Hepatocyte (in vitro differentiated cells): ENCODE results near the gene MIEF1. TPM values are rescaled to one million over a fixed set of nuclear protein-coding genes. Genes with fewer than 3 reads are reported as not detected.

Source experiments
- DNase-seq: peaks from one replicate; pipeline ENCODE4 v3.0.0-alpha.2; 2016; ENCODE audit warnings: low spot score
- H2AFZ ChIP-seq: fragments of 200-600 bp; sonication (generic); 2 replicates; pipeline ENCODE4 v1.6.0; 2016; ENCODE audit warnings: antibody characterized with exemption, mild to moderate bottlenecking
- H3K27ac ChIP-seq: fragments of 200-600 bp; sonication (generic); 2 replicates; pipeline ENCODE4 v1.5.1; 2016; ENCODE audit warnings: mild to moderate bottlenecking
- H3K27me3 ChIP-seq: fragments of 200-600 bp; sonication (generic); 2 replicates; pipeline ENCODE4 v1.6.1; 2016
- H3K36me3 ChIP-seq: fragments of 200-600 bp; sonication (generic); replicated peaks from 2 replicates; pipeline ENCODE4 v1.5.1; 2016; ENCODE audit warnings: low read depth; ENCODE audit not compliant: insufficient read depth
- H3K4me1 ChIP-seq: fragments of 200-600 bp; sonication (generic); 2 replicates; pipeline ENCODE4 v1.5.1; 2016; ENCODE audit warnings: mild to moderate bottlenecking, moderate library complexity; ENCODE audit not compliant: insufficient read depth
- H3K4me2 ChIP-seq: fragments of 200-600 bp; sonication (generic); 2 replicates; pipeline ENCODE4 v1.6.0; 2016
- H3K4me3 ChIP-seq: fragments of 200-600 bp; sonication (generic); 2 replicates; pipeline ENCODE4 v1.5.1; 2016; ENCODE audit warnings: mild to moderate bottlenecking
- H3K79me2 ChIP-seq: fragments of 200-600 bp; sonication (generic); 2 replicates; pipeline ENCODE4 v1.6.0; 2017; ENCODE audit warnings: mild to moderate bottlenecking
- H3K9me2 ChIP-seq: fragments of 200-600 bp; sonication (generic); replicated peaks from 2 replicates; pipeline ENCODE4 v1.6.0; 2017; ENCODE audit warnings: mild to moderate bottlenecking; ENCODE audit not compliant: insufficient read depth
- H3K9me3 ChIP-seq: fragments of 200-600 bp; sonication (generic); 2 replicates; pipeline ENCODE4 v1.5.1; 2016; ENCODE audit warnings: low read depth, mild to moderate bottlenecking
- H4K20me1 ChIP-seq: fragments of 200-600 bp; sonication (generic); 2 replicates; pipeline ENCODE4 v1.6.0; 2016; ENCODE audit warnings: mild to moderate bottlenecking; ENCODE audit not compliant: insufficient read depth, poor library complexity, severe bottlenecking
- EZH2 ChIP-seq: fragments of 200-600 bp; sonication (generic); IDR thresholded peaks from 2 replicates; pipeline ENCODE4 v1.6.1; 2016; ENCODE audit warnings: antibody characterized with exemption, mild to moderate bottlenecking, borderline replicate concordance
- EZH2phosphoT487 ChIP-seq: fragments of 200-600 bp; sonication (generic); IDR thresholded peaks from one replicate; pipeline ENCODE4 v1.6.1; 2018; ENCODE audit warnings: antibody characterized with exemption, mild to moderate bottlenecking, low read depth, moderate library complexity; ENCODE audit not compliant: unreplicated experiment, severe bottlenecking
- WGBS: methylation state at CpG from one replicate; pipeline ENCODE4 v1.1.6; 2016; ENCODE audit warnings: low lambda C conversion rate; ENCODE audit errors: missing lambda C conversion rate; 5-methylcytosine and 5-hydroxymethylcytosine counted together
- polyA plus RNA-seq: library from polyadenylated mRNA; unstranded; fragments of >200 nt; fragmentation: Nextera tagmentation; extraction: Ambion mirVana; gene quantifications from 2 replicates; pipeline ENCODE4 v1.2.1, GENCODE V29; 2016
- total RNA-seq: library from RNA; depleted of rRNA; stranded (reverse); fragments of >200 nt; gene quantifications from 2 replicates; pipeline ENCODE4 v1.2.3, GENCODE V29; 2014
- TF ChIP-seq, protein P1 (sequence below): fragments of 200-600 bp; sonication (generic); IDR thresholded peaks from 2 replicates; pipeline ENCODE4 v1.5.1; 2016; ENCODE audit warnings: antibody characterized with exemption, mild to moderate bottlenecking; ENCODE audit not compliant: poor library complexity

Gene MIEF1
- total and polyA plus RNA-seq, 2 experiments from 2014 or later, result 22.2 to 31.8 TPM

DNA sequence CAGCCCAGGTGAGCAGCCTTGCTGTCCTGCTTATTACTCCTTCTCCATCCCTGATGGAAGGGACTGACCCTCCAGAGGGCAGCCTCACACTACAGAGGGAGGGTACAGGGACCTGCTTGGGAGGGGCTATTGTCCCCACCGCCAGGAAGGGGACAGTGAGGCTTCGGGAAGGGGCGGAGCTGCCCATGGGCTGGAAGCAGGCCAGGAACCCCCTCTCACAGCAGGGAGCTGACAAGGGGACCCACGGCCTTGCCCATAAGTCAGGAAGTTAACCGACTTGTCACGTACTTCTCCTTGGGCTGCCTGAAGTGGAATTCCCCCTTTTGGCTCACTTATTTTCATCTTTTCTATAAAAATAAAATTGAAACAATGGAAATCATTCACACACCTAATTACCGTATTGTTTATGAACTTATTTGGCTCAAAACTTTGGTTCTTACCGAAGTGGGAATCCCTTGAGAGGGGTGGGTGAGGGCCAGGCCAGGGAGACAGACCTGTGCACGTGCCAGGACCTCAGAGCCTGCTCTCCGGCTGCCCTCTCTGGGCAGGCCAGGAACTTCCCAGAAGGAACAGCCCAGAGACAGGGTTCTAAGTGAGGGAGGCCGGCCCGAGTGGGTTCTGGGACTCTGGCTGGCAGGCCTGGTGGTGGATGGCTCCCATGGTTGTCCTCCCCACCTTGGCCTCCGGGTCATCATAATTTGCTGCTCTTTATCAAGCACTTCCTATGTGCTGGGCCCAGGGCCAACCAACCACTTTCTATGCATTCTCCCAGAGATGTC is 39.5 kb upstream of the MIEF1 start:
- Histone ChIP-seq H3K4me3 (no peak overlapping the region), H3K36me3 (no peaks in the 10 kb centered on the region), H2AFZ (no peak overlapping the region), H3K9me2 (no peaks in the 10 kb centered on the region), H3K4me2 (no peak overlapping the region), H4K20me1 (no peaks in the 10 kb centered on the region), H3K27me3 (peaks cover 4% of the 10 kb centered on the region), H3K79me2 (peaks cover 83% of the 10 kb centered on the region), H3K9me3 (no peaks in the 10 kb centered on the region), H3K27ac (peak overlapping the region; percentile 47), H3K4me1 (peaks cover 13% of the 10 kb centered on the region)
- 52% methylated on average over 13 of the region's 13 CpGs for WGBS
- TF ChIP-seq, protein P1, sequence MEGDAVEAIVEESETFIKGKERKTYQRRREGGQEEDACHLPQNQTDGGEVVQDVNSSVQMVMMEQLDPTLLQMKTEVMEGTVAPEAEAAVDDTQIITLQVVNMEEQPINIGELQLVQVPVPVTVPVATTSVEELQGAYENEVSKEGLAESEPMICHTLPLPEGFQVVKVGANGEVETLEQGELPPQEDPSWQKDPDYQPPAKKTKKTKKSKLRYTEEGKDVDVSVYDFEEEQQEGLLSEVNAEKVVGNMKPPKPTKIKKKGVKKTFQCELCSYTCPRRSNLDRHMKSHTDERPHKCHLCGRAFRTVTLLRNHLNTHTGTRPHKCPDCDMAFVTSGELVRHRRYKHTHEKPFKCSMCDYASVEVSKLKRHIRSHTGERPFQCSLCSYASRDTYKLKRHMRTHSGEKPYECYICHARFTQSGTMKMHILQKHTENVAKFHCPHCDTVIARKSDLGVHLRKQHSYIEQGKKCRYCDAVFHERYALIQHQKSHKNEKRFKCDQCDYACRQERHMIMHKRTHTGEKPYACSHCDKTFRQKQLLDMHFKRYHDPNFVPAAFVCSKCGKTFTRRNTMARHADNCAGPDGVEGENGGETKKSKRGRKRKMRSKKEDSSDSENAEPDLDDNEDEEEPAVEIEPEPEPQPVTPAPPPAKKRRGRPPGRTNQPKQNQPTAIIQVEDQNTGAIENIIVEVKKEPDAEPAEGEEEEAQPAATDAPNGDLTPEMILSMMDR, result peak; percentile 30
- no peak for TF ChIP-seq EZH2
- peak; percentile 48 for DNase-seq

DNA sequence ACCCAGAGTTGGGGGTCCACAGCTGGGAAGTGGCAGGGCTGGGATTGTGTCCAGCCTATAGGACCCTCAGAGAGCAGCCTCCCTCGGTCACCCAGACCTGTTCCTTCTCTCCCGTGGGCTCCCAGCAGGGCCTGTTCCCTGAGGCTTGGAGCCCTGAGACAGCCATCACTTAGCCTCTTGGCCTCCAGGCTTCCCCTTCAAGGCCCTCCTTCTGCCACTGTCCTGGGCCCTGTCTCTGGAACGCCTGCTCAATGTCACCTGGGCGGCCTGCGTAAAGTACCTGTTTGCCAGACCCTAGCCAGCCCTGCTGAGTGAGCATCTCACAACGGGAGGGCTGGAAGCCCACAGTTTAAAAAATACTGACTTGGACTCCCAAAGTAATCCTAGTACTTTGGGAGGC is 38.8 kb upstream of the MIEF1 start:
- H2AFZ ChIP-seq, result no peak overlapping the region
- WGBS, result 85% methylated on average over 6 of the region's 6 CpGs
- TF ChIP-seq, protein P1, result no peak
- no peak for TF ChIP-seq EZH2
- no peak for TF ChIP-seq EZH2phosphoT487
- peaks cover 3% of the 10 kb centered on the region for H3K27me3 ChIP-seq
- H3K27ac ChIP-seq, result peak overlapping the region; percentile 47
- no peak overlapping the region for H3K4me3 ChIP-seq
- H4K20me1 ChIP-seq, result no peaks in the 10 kb centered on the region
- H3K9me3 ChIP-seq, result no peaks in the 10 kb centered on the region
- H3K36me3 ChIP-seq, result no peaks in the 10 kb centered on the region
- peaks cover 78% of the 10 kb centered on the region for H3K79me2 ChIP-seq
- no peaks in the 10 kb centered on the region for H3K9me2 ChIP-seq
- H3K4me1 ChIP-seq, result peaks cover 15% of the 10 kb centered on the region
- H3K4me2 ChIP-seq, result no peak overlapping the region
- DNase-seq, result no peak

DNA sequence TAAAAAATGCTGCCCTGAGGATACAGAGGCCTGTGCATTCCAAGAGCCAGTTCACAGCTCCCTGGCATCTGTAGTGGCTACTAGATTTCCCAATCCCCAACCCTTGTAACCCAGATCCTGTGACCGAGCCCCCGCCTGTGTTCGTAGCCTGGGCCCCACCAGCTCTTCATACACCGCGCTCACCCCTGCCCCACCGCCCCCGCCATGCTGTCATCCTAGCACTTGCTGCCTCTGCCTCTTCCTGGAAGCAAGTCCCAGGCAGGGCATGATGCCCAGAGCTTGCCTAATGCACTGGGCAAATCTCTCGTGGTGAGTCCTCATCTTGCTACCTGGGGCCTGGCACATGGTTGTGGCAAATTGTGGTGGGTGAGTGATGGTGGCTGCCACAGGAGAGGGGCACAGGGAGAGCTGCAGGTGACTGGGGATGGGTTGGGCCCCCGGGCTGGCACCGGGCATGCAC is 38.1 kb upstream of the MIEF1 start:
- 93% methylated on average over 10 of the region's 10 CpGs for WGBS
- Histone ChIP-seq H3K36me3 (no peaks in the 10 kb centered on the region), H3K4me3 (no peak overlapping the region), H3K9me3 (no peaks in the 10 kb centered on the region), H3K9me2 (no peaks in the 10 kb centered on the region), H3K27me3 (no peaks in the 10 kb centered on the region), H3K79me2 (peaks cover 74% of the 10 kb centered on the region), H4K20me1 (no peaks in the 10 kb centered on the region), H3K27ac (no peak overlapping the region), H2AFZ (no peak overlapping the region), H3K4me2 (no peak overlapping the region), H3K4me1 (peaks cover 22% of the 10 kb centered on the region)
- no peak for DNase-seq
- TF ChIP-seq, protein P1, result no peak
- TF ChIP-seq EZH2phosphoT487, result no peak
- TF ChIP-seq EZH2, result no peak
